Measurements from ENCODE around the gene CCNK.

CCNK gene

DNA sequence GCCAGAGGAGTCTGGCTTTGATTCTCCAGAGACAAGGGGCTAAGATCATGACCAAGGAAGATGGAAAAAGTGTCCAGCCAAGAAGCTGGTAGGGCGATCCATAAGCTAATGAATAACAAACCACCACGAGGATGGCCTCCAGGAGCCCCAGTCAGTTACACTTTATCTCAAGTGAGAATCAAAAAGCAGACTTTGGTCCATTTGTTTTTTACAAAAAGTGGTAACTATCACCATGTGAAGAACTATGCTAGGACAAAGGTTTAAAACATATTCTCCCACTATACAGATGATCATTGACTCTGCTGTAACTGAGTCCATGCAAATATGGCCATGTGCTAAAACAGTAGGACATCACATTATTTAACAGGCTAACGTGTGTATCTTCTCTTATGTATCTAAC is 14.5 kb upstream of the CCNK start:
- H3K4me3 ChIP-seq (IDR thresholded peaks at IDR 0.05; ENCODE audit: insufficient read depth, low read depth, low read length), result no peak overlapping the region
- TF ChIP-seq, protein P1, sequence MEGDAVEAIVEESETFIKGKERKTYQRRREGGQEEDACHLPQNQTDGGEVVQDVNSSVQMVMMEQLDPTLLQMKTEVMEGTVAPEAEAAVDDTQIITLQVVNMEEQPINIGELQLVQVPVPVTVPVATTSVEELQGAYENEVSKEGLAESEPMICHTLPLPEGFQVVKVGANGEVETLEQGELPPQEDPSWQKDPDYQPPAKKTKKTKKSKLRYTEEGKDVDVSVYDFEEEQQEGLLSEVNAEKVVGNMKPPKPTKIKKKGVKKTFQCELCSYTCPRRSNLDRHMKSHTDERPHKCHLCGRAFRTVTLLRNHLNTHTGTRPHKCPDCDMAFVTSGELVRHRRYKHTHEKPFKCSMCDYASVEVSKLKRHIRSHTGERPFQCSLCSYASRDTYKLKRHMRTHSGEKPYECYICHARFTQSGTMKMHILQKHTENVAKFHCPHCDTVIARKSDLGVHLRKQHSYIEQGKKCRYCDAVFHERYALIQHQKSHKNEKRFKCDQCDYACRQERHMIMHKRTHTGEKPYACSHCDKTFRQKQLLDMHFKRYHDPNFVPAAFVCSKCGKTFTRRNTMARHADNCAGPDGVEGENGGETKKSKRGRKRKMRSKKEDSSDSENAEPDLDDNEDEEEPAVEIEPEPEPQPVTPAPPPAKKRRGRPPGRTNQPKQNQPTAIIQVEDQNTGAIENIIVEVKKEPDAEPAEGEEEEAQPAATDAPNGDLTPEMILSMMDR (conservative IDR thresholded peaks at IDR 0.05; ENCODE audit: low read depth, low read length), result no peak
- H3K36me3 ChIP-seq (ENCODE audit: insufficient read depth), result no peaks in the 10 kb centered on the region; the same call in 1 of the 2 replicates
- H2AFZ ChIP-seq (ENCODE audit: low read depth), result no peak overlapping the region
- H4K20me1 ChIP-seq (ENCODE audit: insufficient read depth), result no peaks in the 10 kb centered on the region
- H3K27me3 ChIP-seq (ENCODE audit: insufficient read depth, low read depth), result no peaks in the 10 kb centered on the region
- H3K9ac ChIP-seq, result no peak overlapping the region
- H3K79me2 ChIP-seq (ENCODE audit: insufficient read depth, low read depth), result peaks cover 26% of the 10 kb centered on the region
- H3K27ac ChIP-seq, result no peak overlapping the region
- no peak overlapping the region for H3K4me2 ChIP-seq
- no peaks in the 10 kb centered on the region for H3K4me1 ChIP-seq (ENCODE audit: low read depth, poor library complexity, severe bottlenecking)

DNA sequence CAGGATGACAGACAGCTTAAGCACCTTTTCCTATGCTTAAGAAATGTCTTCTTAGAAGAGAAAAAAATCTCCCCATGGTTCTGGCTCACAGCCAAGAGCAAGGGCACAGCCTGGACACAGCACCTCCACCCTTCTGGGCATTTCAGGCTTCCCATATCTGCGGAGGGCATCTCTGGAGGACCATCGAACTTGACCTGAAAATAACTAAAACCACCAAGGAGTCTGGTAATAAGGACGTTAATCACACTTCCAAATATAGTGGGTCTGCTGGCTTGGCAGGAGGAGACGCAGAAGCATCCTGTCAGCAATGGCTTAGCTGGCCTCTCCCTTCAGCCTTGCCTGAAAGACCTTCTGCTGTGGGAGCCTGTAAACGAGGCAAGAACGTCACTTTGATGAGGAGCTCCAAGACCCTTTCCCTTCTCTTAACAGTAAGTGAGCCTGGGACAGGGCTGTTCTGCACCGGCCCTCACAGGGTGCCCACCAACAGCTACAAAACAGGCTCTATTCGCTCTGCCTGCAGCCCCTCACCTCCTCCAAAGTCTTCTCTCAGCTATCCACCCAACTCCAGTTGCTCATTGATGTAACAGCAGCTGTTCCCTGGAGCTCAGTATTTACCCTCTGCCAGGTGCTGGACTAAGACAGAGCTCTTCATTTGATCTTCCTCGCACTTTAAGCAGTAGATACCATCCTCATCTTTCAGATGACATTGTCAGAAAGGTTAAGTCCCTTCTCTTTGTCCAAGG is 13.7 kb upstream of the CCNK start:
- Histone ChIP-seq H3K27me3 (ENCODE audit: insufficient read depth, low read depth) (no peaks in the 10 kb centered on the region), H3K4me2 (no peak overlapping the region), H3K79me2 (ENCODE audit: insufficient read depth, low read depth) (peaks cover 32% of the 10 kb centered on the region), H3K36me3 (ENCODE audit: insufficient read depth) (no peaks in the 10 kb centered on the region), H3K4me3 (IDR thresholded peaks at IDR 0.05; ENCODE audit: insufficient read depth, low read depth, low read length) (no peak overlapping the region), H2AFZ (ENCODE audit: low read depth) (no peak overlapping the region), H3K9ac (no peak overlapping the region), H4K20me1 (ENCODE audit: insufficient read depth) (no peaks in the 10 kb centered on the region), H3K4me1 (ENCODE audit: low read depth, poor library complexity, severe bottlenecking) (no peaks in the 10 kb centered on the region), H3K27ac (no peak overlapping the region)
- TF ChIP-seq, protein P1 (conservative IDR thresholded peaks at IDR 0.05; ENCODE audit: low read depth, low read length), result no peak

GRCh38 chr14:99468081-99468480 is 13.1 kb upstream of the CCNK start:
- no peak overlapping the region for H3K4me3 ChIP-seq (IDR thresholded peaks at IDR 0.05; ENCODE audit: insufficient read depth, low read depth, low read length)
- no peaks in the 10 kb centered on the region for H4K20me1 ChIP-seq (ENCODE audit: insufficient read depth)
- H3K27ac ChIP-seq, result no peak overlapping the region
- no peak overlapping the region for H3K4me2 ChIP-seq
- H3K9ac ChIP-seq, result no peak overlapping the region
- H3K79me2 ChIP-seq (ENCODE audit: insufficient read depth, low read depth), result peaks cover 32% of the 10 kb centered on the region
- no peaks in the 10 kb centered on the region for H3K27me3 ChIP-seq (ENCODE audit: insufficient read depth, low read depth)
- TF ChIP-seq, protein P1 (conservative IDR thresholded peaks at IDR 0.05; ENCODE audit: low read depth, low read length), result no peak
- H2AFZ ChIP-seq (ENCODE audit: low read depth), result no peak overlapping the region
- no peaks in the 10 kb centered on the region for H3K36me3 ChIP-seq (ENCODE audit: insufficient read depth)
- no peaks in the 10 kb centered on the region for H3K4me1 ChIP-seq (ENCODE audit: low read depth, poor library complexity, severe bottlenecking)

DNA sequence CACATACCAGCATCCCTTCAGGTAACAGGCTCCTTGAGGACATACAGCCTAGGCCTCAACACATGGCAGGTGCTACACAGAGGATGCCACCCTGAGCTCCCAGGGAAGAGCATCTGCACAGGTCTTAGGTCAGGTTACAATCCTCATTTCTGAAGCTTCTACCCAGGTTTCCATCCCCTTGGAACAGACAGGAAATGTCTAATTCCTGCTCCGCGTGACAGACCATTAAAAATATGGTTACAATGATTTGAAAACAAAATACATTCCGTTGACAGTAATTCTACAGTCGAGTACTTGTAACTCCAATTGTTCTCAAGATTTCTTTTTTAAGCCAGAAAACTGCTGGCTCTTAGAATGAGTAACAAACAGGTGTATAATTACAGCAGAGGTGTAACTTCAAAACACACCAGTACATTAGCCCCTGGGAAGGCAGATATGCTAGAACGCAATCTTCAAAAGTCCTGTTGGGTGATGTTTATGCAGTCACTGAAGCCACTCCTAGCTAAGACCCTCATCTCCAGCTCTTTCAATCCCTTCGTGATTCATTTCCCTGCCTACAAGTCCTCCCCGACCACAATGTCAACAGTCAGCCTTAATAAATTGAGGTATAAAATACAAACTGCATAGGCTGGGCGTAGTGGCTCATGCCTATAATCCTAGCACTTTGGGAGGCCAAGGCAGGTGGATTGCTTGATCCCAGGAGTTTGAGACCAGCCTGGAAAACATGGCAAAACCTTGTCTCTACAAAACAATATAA is 12.2 kb upstream of the CCNK start:
- no peak overlapping the region for H3K4me2 ChIP-seq
- no peaks in the 10 kb centered on the region for H3K27me3 ChIP-seq (ENCODE audit: insufficient read depth, low read depth)
- peaks cover 35% of the 10 kb centered on the region for H3K79me2 ChIP-seq (ENCODE audit: insufficient read depth, low read depth)
- H3K27ac ChIP-seq, result no peak overlapping the region
- no peaks in the 10 kb centered on the region for H3K36me3 ChIP-seq (ENCODE audit: insufficient read depth)
- H3K4me3 ChIP-seq (IDR thresholded peaks at IDR 0.05; ENCODE audit: insufficient read depth, low read depth, low read length), result no peak overlapping the region
- H4K20me1 ChIP-seq (ENCODE audit: insufficient read depth), result no peaks in the 10 kb centered on the region
- no peak overlapping the region for H2AFZ ChIP-seq (ENCODE audit: low read depth)
- no peak overlapping the region for H3K9ac ChIP-seq
- TF ChIP-seq, protein P1 (conservative IDR thresholded peaks at IDR 0.05; ENCODE audit: low read depth, low read length), result no peak
- no peaks in the 10 kb centered on the region for H3K4me1 ChIP-seq (ENCODE audit: low read depth, poor library complexity, severe bottlenecking)
